HG03039 (cell line): ENCODE measurements around the gene PXMP2.
A peak's percentile ranks its signal among the peaks of the same experiment; 100 is the strongest.
"Not testable (repeated sequence)": the region's sequence is repeated elsewhere in the genome, so short reads cannot be mapped to it uniquely, and the experiment has no call there.

Experiments
- ATAC-seq: cut with Tn5 transposase; IDR thresholded peaks from one replicate; pipeline ENCODE4 v1.9.1; 2021; ENCODE audit warnings: mild to moderate bottlenecking, moderate library complexity; ENCODE audit not compliant: unreplicated experiment

PXMP2 gene

GRCh38 chr12:132690112-132690511 is 2.7 kb downstream of the PXMP2 start:
- ATAC-seq: no peak

- ATAC-seq: not testable (repeated sequence)
Observed at GRCh38 chr12:132692030-132692429, 4.6 kb downstream of the PXMP2 start.

GRCh38 chr12:132694888-132695287 is 7.5 kb downstream of the PXMP2 start:
- not testable (repeated sequence) for ATAC-seq

- ATAC-seq: no peak
Observed at GRCh38 chr12:132695431-132695830, 8.0 kb downstream of the PXMP2 start.

- ATAC-seq: no peak
Observed at GRCh38 chr12:132698341-132698740, 11.0 kb downstream of the PXMP2 start.

GRCh38 chr12:132700212-132700822 is 12.9 kb downstream of the PXMP2 start:
- no peak for ATAC-seq

GRCh38 chr12:132702640-132703039 is 15.3 kb downstream of the PXMP2 start:
- ATAC-seq: no peak

GRCh38 chr12:132703641-132704040 is 16.3 kb downstream of the PXMP2 start:
- ATAC-seq: no peak

- ATAC-seq: no peak
Observed at GRCh38 chr12:132707241-132707640, 19.9 kb downstream of the PXMP2 start.

- no peak for ATAC-seq
Observed at GRCh38 chr12:132708150-132708549, 20.8 kb downstream of the PXMP2 start.

- peak; percentile 7 for ATAC-seq
Observed at GRCh38 chr12:132710043-132710404, 22.6 kb downstream of the PXMP2 start.

GRCh38 chr12:132710405-132711079 is 23.2 kb downstream of the PXMP2 start, which contains the start of gene PGAM5:
Gene PGAM5, plus strand, starts transcription at chr12:132710842. Its CDS starts 35 bp downstream, at chr12:132710877.
- peak; percentile 79 for ATAC-seq

- no peak for ATAC-seq
Observed at GRCh38 chr12:132711080-132711843, 23.9 kb downstream of the PXMP2 start.

- no peak for ATAC-seq
Observed at GRCh38 chr12:132713123-132713522, 25.7 kb downstream of the PXMP2 start.

GRCh38 chr12:132715874-132716273 is 28.5 kb downstream of the PXMP2 start:
- ATAC-seq: no peak

GRCh38 chr12:132716356-132716755 is 29.0 kb downstream of the PXMP2 start:
- ATAC-seq: no peak

GRCh38 chr12:132717011-132717410 is 29.6 kb downstream of the PXMP2 start:
- ATAC-seq: no peak

GRCh38 chr12:132717531-132718387 is 30.4 kb downstream of the PXMP2 start:
- no peak for ATAC-seq

- no peak for ATAC-seq
Observed at GRCh38 chr12:132718644-132719043, 31.3 kb downstream of the PXMP2 start.

GRCh38 chr12:132719141-132719953 is 32.0 kb downstream of the PXMP2 start:
- no peak for ATAC-seq
